Activated CD8-positive, alpha-beta T cell treated with anti-CD3 and anti-CD28 coated beads for 36 hours (primary cell): Measurements from ENCODE around the gene MCOLN3. TPM values are rescaled to one million over a fixed set of nuclear protein-coding genes. Genes with fewer than 3 reads are reported as not detected.
"Not testable (repeated sequence)": the region's sequence is repeated elsewhere in the genome, so short reads cannot be mapped to it uniquely, and the experiment has no call there.

ENCODE experiments used
- ATAC-seq: fragments of 200-7000 bp; cut with Tn5 transposase; one replicate; pipeline ENCODE4 v1.10.0; 2021; ENCODE audit warnings: mild to moderate bottlenecking, moderate library complexity
- CTCF ChIA-PET: fragments of 350-600 bp; sonication (Branson Sonifier 250); formaldehyde crosslinking; loops from one replicate; lab custom pipeline; 2021; ENCODE audit warnings: antibody characterized with exemption; lab: Charles Lee
- POLR2A ChIA-PET: fragments of 350-600 bp; sonication (Branson Sonifier 250); formaldehyde crosslinking; loops from one replicate; lab custom pipeline; 2021; ENCODE audit warnings: antibody characterized with exemption; lab: Charles Lee
- DNase-seq: peaks from one replicate; pipeline ENCODE4 v3.0.0-alpha.2; 2020
- H3K27ac Mint-ChIP-seq: one replicate; pipeline ENCODE4 v1.8.0; 2021; ENCODE audit warnings: mild to moderate bottlenecking, mixed read lengths
- H3K27me3 Mint-ChIP-seq: one replicate; pipeline ENCODE4 v1.8.0; 2021; ENCODE audit warnings: mixed read lengths
- H3K36me3 Mint-ChIP-seq: one replicate; pipeline ENCODE4 v1.8.0; 2021; ENCODE audit warnings: low read depth, mixed read lengths
- H3K4me1 Mint-ChIP-seq: one replicate; pipeline ENCODE4 v1.8.0; 2021; ENCODE audit warnings: low read depth, mixed read lengths
- H3K4me3 Mint-ChIP-seq: one replicate; pipeline ENCODE4 v1.8.0; 2021; ENCODE audit warnings: mild to moderate bottlenecking, moderate library complexity, mixed read lengths
- H3K9me3 Mint-ChIP-seq: one replicate; pipeline ENCODE4 v1.8.0; 2021; ENCODE audit warnings: mixed read lengths
- intact Hi-C: fragments of 100-400 bp; cut with micrococcal nuclease; formaldehyde crosslinking; loops from one replicate; pipeline ENCODE4 v1.10.0; 2022
- total RNA-seq, 2 experiments: library from RNA; stranded (reverse); gene quantifications; one replicate each; pipeline ENCODE4 v1.2.3, GENCODE V29; 2021
- TF ChIP-seq, protein P1 (sequence below): fragments of 200-600 bp; IDR thresholded peaks from one replicate; pipeline ENCODE4 v1.8.0; 2022; ENCODE audit warnings: antibody characterized with exemption, mild to moderate bottlenecking

Gene MCOLN3
- total RNA-seq, 2 experiments from 2014 or later = 0.25 to 0.29 TPM

DNA sequence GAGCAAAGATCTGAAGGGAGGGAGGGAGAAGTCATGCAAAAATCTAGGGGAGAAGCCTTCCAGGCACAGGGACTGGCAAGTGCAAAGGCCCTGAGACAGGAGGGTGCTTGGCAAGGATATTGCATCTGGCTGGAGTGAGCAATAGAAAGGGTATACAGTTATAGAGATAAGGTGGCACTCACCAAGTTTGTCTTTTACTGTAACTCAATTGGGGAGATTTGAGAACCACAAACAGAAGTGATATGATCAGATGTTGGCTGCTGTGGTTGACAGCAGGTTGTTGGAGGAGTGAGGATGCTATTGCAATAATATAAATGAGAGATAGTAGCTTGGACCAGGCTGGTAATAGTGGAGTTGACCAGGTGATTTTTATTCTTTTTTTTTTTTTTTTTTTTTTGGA lies 25.6 kb downstream of the MCOLN3 start:
- TF ChIP-seq, protein P1, sequence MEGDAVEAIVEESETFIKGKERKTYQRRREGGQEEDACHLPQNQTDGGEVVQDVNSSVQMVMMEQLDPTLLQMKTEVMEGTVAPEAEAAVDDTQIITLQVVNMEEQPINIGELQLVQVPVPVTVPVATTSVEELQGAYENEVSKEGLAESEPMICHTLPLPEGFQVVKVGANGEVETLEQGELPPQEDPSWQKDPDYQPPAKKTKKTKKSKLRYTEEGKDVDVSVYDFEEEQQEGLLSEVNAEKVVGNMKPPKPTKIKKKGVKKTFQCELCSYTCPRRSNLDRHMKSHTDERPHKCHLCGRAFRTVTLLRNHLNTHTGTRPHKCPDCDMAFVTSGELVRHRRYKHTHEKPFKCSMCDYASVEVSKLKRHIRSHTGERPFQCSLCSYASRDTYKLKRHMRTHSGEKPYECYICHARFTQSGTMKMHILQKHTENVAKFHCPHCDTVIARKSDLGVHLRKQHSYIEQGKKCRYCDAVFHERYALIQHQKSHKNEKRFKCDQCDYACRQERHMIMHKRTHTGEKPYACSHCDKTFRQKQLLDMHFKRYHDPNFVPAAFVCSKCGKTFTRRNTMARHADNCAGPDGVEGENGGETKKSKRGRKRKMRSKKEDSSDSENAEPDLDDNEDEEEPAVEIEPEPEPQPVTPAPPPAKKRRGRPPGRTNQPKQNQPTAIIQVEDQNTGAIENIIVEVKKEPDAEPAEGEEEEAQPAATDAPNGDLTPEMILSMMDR = no peak
- ATAC-seq (no peak), DNase-seq (no peak)
- H3K4me1 Mint-ChIP-seq = peaks cover 11% of the 10 kb centered on the region
- ChIA-PET CTCF (interaction anchor here (4.3 kb wide), 1 partner anchor 79 kb away, joined by 38 read pairs; no protein-coding TSS in a partner anchor), POLR2A (no interaction called here)
- no peak overlapping the region for H3K27ac Mint-ChIP-seq
- no peaks in the 10 kb centered on the region for H3K9me3 Mint-ChIP-seq
- H3K4me3 Mint-ChIP-seq = no peak overlapping the region
- H3K27me3 Mint-ChIP-seq = peaks cover 1% of the 10 kb centered on the region
- no peaks in the 10 kb centered on the region for H3K36me3 Mint-ChIP-seq
- intact Hi-C loops = no loop called here

DNA sequence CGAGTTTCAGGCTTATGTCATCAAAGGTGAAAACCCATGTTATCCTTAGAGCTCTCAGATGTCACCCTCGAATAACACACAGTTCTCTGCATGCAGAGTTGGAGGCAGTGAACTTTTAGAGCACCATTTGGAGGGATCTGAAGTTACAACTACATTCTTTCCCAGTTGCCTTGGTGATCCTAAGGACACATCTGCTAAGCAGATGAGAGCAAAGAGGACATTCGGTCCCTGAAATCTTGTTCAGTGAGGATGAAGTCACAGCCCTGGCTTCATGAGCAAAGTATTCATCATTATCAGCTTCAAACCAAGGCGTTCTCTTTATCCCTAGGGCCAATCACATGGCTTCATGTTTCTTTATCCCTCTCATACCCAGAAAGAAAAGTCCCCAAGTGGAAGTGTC lies 28.3 kb downstream of the MCOLN3 start:
- Mint-ChIP-seq H3K36me3 (no peaks in the 10 kb centered on the region), H3K27ac (no peak overlapping the region), H3K4me1 (no peaks in the 10 kb centered on the region), H3K4me3 (no peak overlapping the region), H3K27me3 (peaks cover 1% of the 10 kb centered on the region), H3K9me3 (no peaks in the 10 kb centered on the region)
- TF ChIP-seq, protein P1 = no peak
- intact Hi-C loops = no loop called here
- ATAC-seq = no peak
- POLR2A ChIA-PET = interaction anchor here (0.6 kb wide), 1 partner anchor 180 kb away, joined by 3 read pairs; the partner anchor contains the start of gene SYDE2
- CTCF ChIA-PET = interaction anchor here (1.2 to 4.3 kb wide), 3 partner anchors 28 to 84 kb away, joined by 3 to 38 read pairs (median 4); partner anchors contain the start of gene MCOLN3
- DNase-seq = no peak

GRCh38 chr1:85015826-85016225 lies 32.5 kb downstream of the MCOLN3 start:
- ChIA-PET POLR2A (no interaction called here), CTCF (interaction anchor here (1.6 kb wide), 1 partner anchor 71 kb away, joined by 5 read pairs; no protein-coding TSS in a partner anchor)
- Mint-ChIP-seq H3K27ac (no peak overlapping the region), H3K36me3 (no peaks in the 10 kb centered on the region), H3K4me3 (no peak overlapping the region), H3K9me3 (no peaks in the 10 kb centered on the region), H3K4me1 (peaks cover 3% of the 10 kb centered on the region), H3K27me3 (no peaks in the 10 kb centered on the region)
- intact Hi-C loops = no loop called here
- DNase-seq (no peak), ATAC-seq (no peak)
- TF ChIP-seq, protein P1 = no peak

DNA sequence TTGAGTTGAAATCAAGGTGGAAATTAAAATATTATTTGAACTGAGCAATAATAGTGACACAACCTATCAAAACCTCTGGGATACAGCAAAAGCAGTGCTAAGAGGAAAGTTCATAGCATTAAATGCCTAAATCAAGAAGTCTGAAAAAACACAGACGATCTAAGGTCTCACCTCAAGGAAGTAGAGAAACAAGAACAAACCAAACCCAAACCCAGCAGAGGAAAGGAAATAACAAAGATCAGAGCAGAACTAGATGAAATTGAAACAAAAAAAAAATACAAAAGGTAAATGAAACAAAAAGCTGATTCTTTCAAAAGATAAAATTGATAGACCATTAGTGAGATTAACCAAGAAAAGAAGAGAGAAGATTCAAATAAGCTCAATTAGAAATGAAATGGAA lies 42.7 kb downstream of the MCOLN3 start:
- H3K27me3 Mint-ChIP-seq, H3K4me1 Mint-ChIP-seq, intact Hi-C loops, H3K4me3 Mint-ChIP-seq, POLR2A ChIA-PET, H3K27ac Mint-ChIP-seq, ATAC-seq, DNase-seq: not testable (repeated sequence)
- CTCF ChIA-PET = interaction anchor here (0.7 kb wide), 1 partner anchor 46 kb away, joined by 3 read pairs; no protein-coding TSS in a partner anchor
- H3K36me3 Mint-ChIP-seq = peaks cover 15% of the 10 kb centered on the region
- peaks cover 34% of the 10 kb centered on the region for H3K9me3 Mint-ChIP-seq

DNA sequence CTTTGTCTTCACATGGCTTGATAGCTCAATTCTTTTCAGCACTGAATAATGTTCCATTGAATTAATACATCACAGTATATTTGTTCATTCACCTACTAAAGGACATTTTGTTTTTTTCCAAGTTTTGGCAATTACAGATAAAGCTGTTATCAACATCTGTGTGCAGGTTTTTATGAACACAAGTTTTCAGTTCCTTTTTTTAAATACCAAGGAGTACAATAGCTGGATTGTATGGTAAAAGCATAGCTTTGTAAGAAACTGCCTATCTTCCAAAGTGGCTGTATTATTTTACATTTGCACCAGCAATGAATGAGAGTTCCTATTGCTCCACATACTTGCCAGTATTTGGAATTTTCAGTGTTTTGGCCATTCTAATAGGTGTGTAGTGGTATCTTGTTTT lies 46.6 kb downstream of the MCOLN3 start:
- POLR2A ChIA-PET = no interaction called here
- H3K9me3 Mint-ChIP-seq = peaks cover 22% of the 10 kb centered on the region

More for the DNA sequence above, 46.6 kb downstream of the MCOLN3 start:
- ATAC-seq (no peak), DNase-seq (no peak)
- intact Hi-C loops = no loop called here
- H3K27me3 Mint-ChIP-seq = peaks cover 19% of the 10 kb centered on the region
- CTCF ChIA-PET = interaction anchor here (0.9 to 3.9 kb wide), 2 partner anchors 57 to 258 kb away, joined by 3 to 27 read pairs; partner anchors contain the start of gene C1orf52
- H3K27ac Mint-ChIP-seq = no peak overlapping the region
- TF ChIP-seq, protein P1 = no peak
- H3K36me3 Mint-ChIP-seq = peaks cover 15% of the 10 kb centered on the region
- peaks cover 23% of the 10 kb centered on the region for H3K4me1 Mint-ChIP-seq
- no peak overlapping the region for H3K4me3 Mint-ChIP-seq
